Measurements from ENCODE around the gene VPREB3.

GRCh38 chr22:23772649-23773473 lies 18.6 kb upstream of the VPREB3 start, which contains the start of gene MMP11:
- peak; percentile 27; the same call in 1 of the 2 replicates for TF ChIP-seq CTCF (IDR thresholded peaks at IDR 0.05; ENCODE audit: low read depth, low read length)
- no peak for TF ChIP-seq EZH2phosphoT487 (IDR thresholded peaks at IDR 0.05; ENCODE audit: low read depth)
